ENCODE results near the gene LYRM2.

Gene LYRM2

DNA sequence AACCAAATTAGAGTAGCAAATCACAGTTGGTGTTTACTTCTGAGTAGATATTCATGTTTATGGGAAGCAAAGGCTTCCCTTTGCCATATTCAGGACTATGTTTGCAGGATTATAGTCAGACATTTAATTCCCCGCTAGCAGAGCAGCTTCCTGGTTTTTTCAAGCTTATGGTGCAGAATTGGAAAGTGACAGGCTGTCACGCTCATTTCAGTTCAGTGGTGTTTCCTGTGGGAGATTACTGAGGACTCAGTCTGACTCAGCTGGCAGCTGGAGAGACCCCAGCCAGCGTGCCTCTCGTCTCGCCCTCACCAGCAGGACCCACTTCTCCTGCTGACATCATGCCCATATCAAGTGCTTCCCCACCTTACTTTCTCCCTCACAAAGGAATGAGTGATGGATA, 85.1 kb downstream of the LYRM2 start:
- no peak for DNase-seq

DNA sequence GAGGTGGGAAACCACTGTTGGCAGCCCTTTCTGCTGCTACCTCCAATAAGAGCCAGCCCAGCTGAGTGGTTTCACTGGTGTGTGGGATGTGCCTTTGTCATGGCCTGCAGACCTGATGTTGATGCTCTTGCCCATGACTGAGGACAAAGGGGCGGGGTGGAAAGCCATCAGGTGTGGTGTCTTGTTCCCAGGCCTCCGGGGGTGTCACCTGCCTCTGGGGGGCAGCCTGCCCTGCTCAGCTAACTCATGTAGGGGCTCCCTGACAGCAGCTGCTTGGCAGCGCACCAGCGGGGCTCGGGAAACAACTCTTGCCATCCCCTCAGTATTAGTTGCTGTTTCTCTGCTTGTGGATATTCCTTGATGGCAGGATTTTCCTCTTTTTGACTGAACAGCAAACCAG, 91.3 kb downstream of the LYRM2 start:
- no peak for DNase-seq

DNA sequence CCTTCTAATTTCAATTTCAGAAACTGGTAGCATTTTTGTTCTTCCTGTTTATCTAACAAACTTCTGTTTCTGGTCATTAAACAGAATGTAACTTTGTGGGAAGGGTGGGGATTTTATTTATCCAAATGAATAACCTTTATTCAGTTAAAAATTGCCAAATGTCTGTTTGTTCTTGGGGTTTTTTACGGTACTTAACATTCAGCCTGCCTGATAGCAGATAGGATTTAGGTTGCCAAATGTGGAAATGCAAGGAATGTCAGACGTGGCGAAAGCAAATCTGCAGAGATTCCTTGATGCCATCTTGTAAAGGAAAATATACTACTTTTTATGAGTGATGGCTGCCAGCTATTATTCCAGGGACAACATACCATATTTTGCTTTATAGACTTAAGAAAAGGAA, 95.7 kb downstream of the LYRM2 start:
- DNase-seq: no peak

DNA sequence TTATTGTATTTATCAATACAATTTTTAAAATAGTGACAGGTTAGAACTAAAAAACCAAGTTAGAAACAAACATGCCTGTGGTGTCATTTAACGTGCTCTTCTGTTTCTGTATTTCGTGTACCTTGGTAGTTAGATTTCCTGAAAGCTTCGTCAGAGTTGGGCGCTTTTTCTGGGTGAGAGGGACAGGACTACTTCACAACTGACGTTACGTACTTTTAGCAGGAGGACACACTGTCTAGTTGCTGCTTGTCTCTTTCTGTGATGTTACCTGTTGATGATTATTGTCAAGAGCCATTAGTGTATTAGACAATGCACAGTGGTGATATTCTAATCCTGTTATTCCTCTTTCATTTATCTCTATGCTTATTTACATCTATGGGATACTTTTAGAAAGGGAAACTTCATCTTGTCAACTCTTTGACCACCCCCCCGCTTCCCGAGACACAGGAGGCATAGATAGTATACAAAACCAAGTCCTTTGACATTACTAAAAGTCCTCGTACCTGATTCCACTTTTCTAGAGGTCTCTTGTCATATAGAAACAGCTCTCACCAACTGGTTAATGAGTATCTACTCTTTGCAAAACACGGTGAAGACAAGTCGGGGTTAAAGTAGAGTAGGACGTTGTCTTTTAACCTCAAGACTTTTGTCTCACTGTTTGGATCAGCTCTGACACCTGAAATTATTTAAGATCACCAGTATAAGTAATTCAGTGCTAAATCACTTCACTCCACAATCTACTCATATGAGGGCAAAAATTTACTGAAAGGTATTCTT, 96.3 kb downstream of the LYRM2 start:
- DNase-seq: no peak

DNA sequence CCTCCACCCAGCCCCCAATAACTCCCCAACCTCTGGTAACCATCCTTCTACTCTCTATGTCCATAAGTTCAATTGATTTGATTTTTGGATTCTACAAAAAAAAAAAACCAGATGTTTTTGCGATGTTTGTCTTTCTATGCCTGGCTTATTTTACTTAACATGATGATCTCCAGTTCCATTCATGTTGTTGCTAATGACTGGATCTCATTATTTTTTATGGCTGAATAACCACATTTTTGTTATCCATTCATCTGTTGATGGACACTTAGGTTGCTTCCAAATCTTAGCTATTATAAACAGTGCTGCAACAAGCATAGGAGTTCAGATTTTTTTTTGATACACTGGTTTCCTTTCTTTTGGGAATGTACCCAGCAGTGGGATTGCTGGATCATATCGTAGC, 98.8 kb downstream of the LYRM2 start:
- DNase-seq: no peak

DNA sequence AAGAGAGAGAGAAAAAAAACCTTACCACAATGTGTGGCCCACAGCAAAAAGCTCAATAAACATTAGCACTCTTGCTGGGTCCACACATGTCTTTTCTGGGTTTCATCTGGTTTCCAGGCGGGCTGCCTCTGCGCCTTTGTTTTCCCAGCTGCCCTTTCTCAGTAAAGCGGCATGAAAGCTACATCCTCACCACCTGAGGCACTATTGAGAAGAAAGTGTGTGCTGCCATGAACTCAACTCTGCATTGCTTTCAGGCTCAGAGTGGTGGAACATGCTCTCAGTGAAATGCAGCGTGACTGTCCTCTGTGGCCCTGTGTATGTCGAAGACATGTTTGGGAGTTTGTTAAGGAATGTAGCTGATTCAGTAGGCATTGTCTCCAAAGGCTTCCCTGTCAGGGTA, 102.3 kb downstream of the LYRM2 start:
- no peak for DNase-seq

DNA sequence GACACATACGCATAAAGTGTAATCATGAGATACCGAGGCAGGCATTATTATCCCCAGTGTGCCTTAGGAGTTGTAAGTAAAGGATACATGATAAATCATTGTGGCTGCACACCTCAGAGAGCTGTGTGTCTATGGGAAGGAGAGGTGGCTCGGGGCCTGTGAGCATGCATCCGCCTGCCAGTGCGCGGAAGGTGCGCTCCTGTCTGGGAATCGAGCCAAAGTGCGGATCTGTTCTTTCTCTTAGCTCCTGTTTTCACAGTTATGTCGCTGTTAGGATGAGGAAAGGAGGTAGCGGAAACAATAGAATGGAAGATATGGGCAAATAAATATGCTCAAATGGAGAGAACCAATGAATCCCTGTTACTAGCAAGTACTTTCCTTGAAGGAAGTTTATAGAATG, 107.6 kb downstream of the LYRM2 start:
- no peak for DNase-seq

DNA sequence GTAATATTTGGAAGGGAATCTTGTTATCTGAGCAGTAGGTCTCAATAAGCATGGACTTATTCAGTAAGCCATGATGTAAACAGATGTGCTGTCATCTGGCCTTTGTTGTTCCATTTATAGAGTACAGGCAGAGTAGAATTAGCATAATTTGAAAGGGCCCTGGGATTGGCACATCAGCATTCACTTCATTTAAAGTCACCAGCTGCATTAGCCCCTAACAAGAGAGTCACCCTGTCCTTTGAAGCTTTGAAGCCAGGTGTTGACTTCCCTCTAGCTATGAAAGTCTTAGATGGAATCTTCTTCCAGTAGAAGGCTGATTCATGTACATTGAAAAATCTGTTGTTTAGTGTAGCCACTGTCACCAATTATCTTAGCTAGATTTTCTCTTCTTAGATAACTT, 109.7 kb downstream of the LYRM2 start:
- DNase-seq: no peak

DNA sequence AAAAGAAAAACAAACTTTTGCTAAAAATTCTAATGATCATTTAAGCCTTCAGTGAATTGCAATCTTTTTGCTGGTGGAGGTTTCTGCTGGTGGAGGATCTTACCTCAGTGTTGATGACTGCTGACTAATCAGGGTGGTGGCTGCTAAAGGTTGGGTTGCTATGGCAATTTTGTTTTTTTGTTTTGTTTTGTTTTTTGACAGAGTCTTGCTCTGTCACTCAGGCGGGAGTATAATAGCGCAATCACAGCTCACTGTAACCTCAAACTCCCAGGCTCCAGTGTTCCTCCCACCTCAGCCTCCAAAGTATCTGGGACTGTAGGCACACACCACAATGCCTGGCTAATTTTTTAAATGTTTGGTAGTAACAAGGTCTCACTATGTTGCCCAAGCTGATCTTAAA, 110.9 kb downstream of the LYRM2 start:
- DNase-seq: no peak

DNA sequence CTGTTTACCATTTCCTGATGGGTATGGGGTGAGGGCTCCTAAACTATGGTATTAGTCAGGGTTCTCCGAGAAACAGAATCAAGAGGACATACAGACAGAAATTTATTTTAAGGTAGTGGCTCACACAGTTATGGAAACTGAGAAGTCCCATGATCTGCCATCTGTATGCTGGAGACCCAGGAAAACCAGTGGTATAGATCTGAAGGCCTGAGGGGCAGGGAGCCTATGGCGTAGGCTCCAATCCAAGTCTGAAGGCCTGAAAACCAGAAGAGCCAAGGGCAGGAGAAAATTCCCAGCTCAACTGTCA, 112.0 kb downstream of the LYRM2 start:
- DNase-seq: no peak

DNA sequence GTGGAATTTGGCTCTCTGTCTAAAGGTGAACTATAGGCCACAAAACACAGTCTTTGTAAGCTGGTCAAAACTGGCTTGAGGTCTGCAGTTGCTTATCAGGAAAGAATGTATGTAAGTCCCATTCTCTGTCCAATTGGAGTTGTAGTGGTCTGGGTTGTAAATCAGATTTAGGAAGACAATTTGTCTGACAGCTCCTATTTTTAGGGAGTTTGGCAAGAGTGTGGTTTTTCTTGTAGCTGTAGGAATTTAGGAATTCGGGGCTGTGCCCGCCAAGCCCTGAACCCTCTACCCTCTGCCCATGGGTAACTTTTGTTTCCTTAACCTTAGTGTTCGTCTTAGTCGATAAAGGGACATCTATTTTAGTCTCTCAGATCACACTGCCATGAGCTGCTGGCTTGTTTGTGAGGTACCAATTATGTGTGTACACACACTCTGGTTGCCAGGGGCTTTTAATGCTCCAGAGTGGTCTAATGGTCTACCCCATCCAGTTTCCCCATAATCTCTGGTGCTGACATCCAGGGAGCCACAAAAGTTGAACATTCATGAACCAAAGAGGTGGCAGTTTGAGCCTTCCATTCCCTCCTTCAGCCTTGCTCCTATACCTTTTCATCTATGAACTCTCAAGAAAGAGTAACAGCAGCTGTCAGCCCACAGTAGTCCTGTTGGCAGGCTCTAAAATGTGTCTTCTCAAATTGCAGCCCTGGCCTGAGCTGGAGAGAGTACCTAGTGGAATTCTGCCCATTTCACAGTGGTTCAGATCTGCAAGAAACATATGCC, 112.6 kb downstream of the LYRM2 start:
- no peak for DNase-seq

DNA sequence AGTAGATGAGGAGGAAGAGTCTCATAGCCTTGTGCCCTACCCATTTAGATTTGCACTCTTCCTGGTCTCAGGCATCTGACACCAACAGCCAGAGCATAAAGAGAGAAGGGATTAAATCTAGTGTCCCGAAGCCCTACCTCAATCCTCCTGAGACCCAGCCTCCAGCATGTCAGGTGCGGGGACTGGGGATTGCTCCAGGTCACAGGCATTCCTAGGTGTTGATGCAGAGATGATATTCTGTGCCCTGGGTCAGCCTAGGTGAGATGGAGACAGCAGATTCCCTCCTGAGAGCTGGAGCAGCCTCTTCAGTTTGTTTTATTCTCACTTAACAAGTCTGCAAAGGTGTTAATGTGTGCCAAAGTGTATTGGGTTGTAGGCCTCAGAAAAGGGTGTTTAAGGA, 115.8 kb downstream of the LYRM2 start:
- DNase-seq: no peak

DNA sequence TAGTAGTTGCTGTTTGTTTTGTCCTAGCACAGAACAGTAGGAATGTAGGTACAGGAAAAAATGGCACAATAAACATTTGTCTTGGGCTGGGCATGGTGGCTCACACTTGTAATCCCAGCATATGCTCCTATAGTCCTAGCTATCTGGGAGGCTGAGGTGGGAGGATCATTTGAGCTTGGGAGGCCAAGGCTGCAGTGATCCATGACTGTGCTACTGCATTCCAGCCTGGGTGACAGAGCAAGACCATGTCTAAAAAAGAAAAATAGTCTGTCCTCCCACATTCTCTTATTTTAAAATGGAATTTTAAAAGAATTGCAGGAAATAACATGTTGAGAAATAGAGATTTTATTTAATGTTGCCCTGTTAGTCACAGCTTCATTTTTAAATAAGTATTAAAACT, 117.8 kb downstream of the LYRM2 start:
- no peak for DNase-seq

DNA sequence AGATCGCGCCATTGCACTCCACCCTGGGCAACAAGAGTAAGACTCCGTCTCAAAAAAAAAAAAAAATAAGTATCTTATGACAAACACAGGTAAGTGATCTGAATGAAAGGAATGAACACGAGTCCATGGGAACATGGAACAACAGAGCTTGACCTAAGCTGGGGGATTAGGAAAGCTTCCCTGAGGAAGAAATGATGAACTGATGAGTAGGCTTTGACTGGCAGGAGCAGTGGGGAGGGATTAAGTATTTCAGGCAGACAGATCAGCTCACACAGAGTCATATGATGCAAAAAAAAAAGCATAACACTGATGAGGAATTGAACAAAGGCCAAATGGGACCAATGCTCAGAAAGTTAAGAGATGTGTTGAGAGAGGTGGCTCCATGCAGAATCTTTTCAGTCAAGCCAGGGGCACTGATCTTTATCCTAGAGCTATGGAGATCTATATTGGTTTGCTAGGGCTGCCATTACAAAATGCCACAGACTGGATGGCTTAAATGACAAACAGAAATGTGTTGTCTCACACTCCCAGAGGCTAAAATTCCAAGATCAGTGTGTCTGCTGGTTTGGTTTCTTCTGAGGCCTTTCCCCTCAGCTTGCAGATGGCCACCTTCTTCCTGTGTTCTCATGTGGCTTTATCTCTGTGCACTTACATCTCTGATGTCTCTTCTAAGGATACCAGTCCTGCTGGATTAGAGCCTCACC, 120.0 kb downstream of the LYRM2 start:
- no peak for DNase-seq

Data from NCI-H1436 treated with DMSO at 0.1 percent for 48 hours (cell line).